Calu3 (cell line): Measurements from ENCODE around the gene DET1. TPM values are rescaled to one million over a fixed set of nuclear protein-coding genes. Genes with fewer than 3 reads are reported as not detected.
"Not testable (repeated sequence)": the region's sequence is repeated elsewhere in the genome, so short reads cannot be mapped to it uniquely, and the experiment has no call there.

Source experiments
- BruUV-seq: library from RNA; stranded (reverse); fragments of 400-500 nt; replicated peaks from 2 replicates; lab custom pipeline; 2021; lab: Mats Ljungman, UMichigan
- CTCF ChIA-PET: fragments of 300-600 bp; sonication (Branson Sonifier 250); formaldehyde crosslinking; loops from one replicate; lab custom pipeline; 2022; ENCODE audit warnings: antibody characterized with exemption; lab: Charles Lee
- DNase-seq: peaks from one replicate; pipeline ENCODE4 v3.0.0; 2022
- H3K27ac Mint-ChIP-seq: one replicate; pipeline ENCODE4 v1.8.0; 2022; ENCODE audit warnings: mixed read lengths; ENCODE audit not compliant: unreplicated experiment
- H3K27me3 Mint-ChIP-seq: one replicate; pipeline ENCODE4 v1.8.0; 2022; ENCODE audit warnings: mixed read lengths; ENCODE audit not compliant: unreplicated experiment
- H3K36me3 Mint-ChIP-seq: one replicate; pipeline ENCODE4 v1.8.0; 2022; ENCODE audit warnings: mild to moderate bottlenecking, moderate library complexity, mixed read lengths; ENCODE audit not compliant: insufficient read depth, unreplicated experiment
- H3K4me1 Mint-ChIP-seq: one replicate; pipeline ENCODE4 v1.8.0; 2022; ENCODE audit warnings: mild to moderate bottlenecking, low read depth, mixed read lengths; ENCODE audit not compliant: unreplicated experiment
- H3K4me3 Mint-ChIP-seq: one replicate; pipeline ENCODE4 v1.8.0; 2022; ENCODE audit warnings: mild to moderate bottlenecking, low read depth, moderate library complexity, mixed read lengths; ENCODE audit not compliant: unreplicated experiment
- H3K9me3 Mint-ChIP-seq: one replicate; pipeline ENCODE4 v1.8.0; 2022; ENCODE audit warnings: low read depth, mixed read lengths; ENCODE audit not compliant: unreplicated experiment
- CTCF ChIP-seq: fragments of 200-600 bp; IDR thresholded peaks from one replicate; pipeline ENCODE4 v1.8.0; 2022; ENCODE audit warnings: antibody characterized with exemption; ENCODE audit not compliant: unreplicated experiment
- intact Hi-C: fragments of 100-400 bp; cut with micrococcal nuclease; formaldehyde crosslinking; loops from one replicate; pipeline ENCODE4 v1.10.0; 2022; ENCODE audit not compliant: unreplicated experiment
- total RNA-seq: library from RNA; stranded (reverse); gene quantifications from 2 replicates; pipeline ENCODE4 v1.2.3, GENCODE V29; 2022

The DET1 gene
- total RNA-seq, 1 experiment from 2014 or later = 4.2 TPM

- no peak overlapping the region for H3K4me3 Mint-ChIP-seq
- H3K36me3 Mint-ChIP-seq = no peaks in the 10 kb centered on the region
- no peak overlapping the region for H3K27ac Mint-ChIP-seq
- no peak for DNase-seq
- CTCF ChIA-PET = no interaction called here
- TF ChIP-seq CTCF = no peak
- no peaks in the 10 kb centered on the region for H3K27me3 Mint-ChIP-seq
- no TSS peak for BruUV-seq
- intact Hi-C loops = no loop called here
- H3K4me1 Mint-ChIP-seq = no peaks in the 10 kb centered on the region
- H3K9me3 Mint-ChIP-seq = no peaks in the 10 kb centered on the region
Observed at GRCh38 chr15:88533376-88533775, 13.1 kb downstream of the DET1 start.

- intact Hi-C loops = no loop called here
- CTCF ChIA-PET = no interaction called here
- no peaks in the 10 kb centered on the region for H3K4me1 Mint-ChIP-seq
- no peak for TF ChIP-seq CTCF
- no peaks in the 10 kb centered on the region for H3K36me3 Mint-ChIP-seq
- H3K27me3 Mint-ChIP-seq = no peaks in the 10 kb centered on the region
- no peaks in the 10 kb centered on the region for H3K9me3 Mint-ChIP-seq
- H3K27ac Mint-ChIP-seq = no peak overlapping the region
- DNase-seq = no peak
- BruUV-seq = no TSS peak
- H3K4me3 Mint-ChIP-seq = no peak overlapping the region
Observed at GRCh38 chr15:88529021-88529630, 17.4 kb downstream of the DET1 start.

- BruUV-seq = no TSS peak
- DNase-seq = no peak
- CTCF ChIA-PET = no interaction called here
- no peak for TF ChIP-seq CTCF
- Mint-ChIP-seq H3K4me3 (no peak overlapping the region), H3K4me1 (no peaks in the 10 kb centered on the region), H3K36me3 (no peaks in the 10 kb centered on the region), H3K27me3 (no peaks in the 10 kb centered on the region), H3K9me3 (no peaks in the 10 kb centered on the region), H3K27ac (no peak overlapping the region)
- intact Hi-C loops = no loop called here
Observed at GRCh38 chr15:88526247-88526879, 20.1 kb downstream of the DET1 start.

GRCh38 chr15:88525418-88525817 lies 21.1 kb downstream of the DET1 start:
- H3K36me3 Mint-ChIP-seq = no peaks in the 10 kb centered on the region
- TF ChIP-seq CTCF = no peak
- H3K4me3 Mint-ChIP-seq = no peak overlapping the region
- intact Hi-C loops = no loop called here
- no peaks in the 10 kb centered on the region for H3K4me1 Mint-ChIP-seq
- CTCF ChIA-PET = interaction anchor here (0.7 kb wide), 1 partner anchor 43 kb away, joined by 3 read pairs; no protein-coding TSS in a partner anchor
- H3K27me3 Mint-ChIP-seq = no peaks in the 10 kb centered on the region
- no peak overlapping the region for H3K27ac Mint-ChIP-seq
- BruUV-seq = no TSS peak
- no peak for DNase-seq
- no peaks in the 10 kb centered on the region for H3K9me3 Mint-ChIP-seq

- H3K27me3 Mint-ChIP-seq, DNase-seq, CTCF ChIA-PET, H3K36me3 Mint-ChIP-seq, H3K27ac Mint-ChIP-seq, H3K4me1 Mint-ChIP-seq, intact Hi-C loops, H3K9me3 Mint-ChIP-seq, H3K4me3 Mint-ChIP-seq, BruUV-seq: not testable (repeated sequence)
Observed at GRCh38 chr15:88524094-88524493, 22.4 kb downstream of the DET1 start.
